Measurements from ENCODE around the gene G3BP2.

Gene G3BP2

DNA sequence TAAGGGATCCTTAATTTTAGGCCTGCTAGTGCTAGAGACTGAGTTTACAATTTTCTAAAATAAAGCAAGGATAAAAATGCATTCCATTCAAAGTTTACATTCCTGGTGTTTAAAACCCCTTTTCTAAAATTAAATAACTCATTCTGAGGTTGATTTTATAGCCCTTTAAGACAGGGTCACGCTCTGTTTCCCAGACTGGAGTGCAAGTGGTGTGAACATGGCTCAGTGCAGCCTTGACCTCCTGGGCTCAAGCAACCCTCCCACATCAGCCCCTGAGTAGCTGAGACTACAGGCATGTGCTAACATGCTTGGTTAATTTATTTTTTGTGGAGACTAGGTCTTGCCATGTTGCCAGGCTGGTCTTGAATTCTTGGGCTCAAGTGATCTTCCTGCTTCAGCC lies 36.0 kb downstream of the G3BP2 start:
- no peak for DNase-seq

DNA sequence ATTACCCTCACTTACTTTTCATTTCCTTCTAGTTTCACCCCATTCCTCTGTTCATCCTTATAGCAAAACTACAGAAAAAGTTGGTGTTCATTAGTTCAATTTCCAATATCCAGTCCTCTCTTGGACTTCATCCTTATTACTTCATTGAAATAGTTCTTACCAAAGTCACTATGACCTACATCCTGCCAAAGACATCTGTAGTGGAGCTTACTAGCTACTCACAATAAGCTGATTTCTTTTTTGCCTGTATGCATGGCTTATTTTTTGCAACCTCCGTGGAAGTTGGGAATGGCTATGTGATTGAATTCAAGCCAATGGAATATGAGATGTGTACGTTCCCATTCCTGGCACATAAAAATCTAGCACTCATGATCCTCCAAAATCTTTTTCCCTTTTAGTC lies 38.3 kb downstream of the G3BP2 start:
- no peak for DNase-seq

DNA sequence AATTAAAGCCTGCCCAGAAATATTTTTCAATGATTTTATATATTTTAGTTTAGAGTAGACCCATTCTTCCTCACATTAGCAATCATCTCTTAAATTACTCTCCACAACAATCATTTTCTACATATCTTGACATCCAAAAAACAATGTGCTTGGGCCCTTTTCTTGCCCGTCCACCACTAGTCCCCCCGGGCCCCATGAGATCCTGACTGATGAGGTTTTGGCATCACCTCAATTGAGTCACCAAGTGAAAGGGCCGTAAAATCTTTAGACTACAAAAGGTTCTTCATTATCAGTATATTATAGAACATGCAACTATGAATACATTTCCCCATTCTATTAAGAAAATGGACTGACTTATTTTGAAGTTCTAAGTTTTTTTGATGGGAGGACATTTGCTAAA lies 38.9 kb downstream of the G3BP2 start:
- DNase-seq = no peak

DNA sequence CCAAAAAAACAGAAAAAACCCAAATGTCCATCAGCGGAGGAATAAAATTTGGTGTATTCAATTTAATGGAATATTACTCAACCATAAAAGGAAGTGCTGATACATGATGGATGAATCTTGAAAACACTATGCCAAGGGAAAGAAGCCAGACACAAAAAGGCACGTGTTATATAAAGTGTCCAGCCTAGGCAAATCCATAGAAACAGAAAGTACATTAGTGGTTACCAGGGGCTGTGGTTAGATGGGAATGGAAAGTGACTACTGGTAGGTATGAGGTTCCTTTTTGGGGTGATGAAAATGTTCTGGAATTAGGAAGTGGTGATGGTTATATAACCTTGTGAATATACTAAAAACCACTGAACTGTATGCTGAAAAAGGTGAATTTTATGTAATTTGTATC lies 39.4 kb downstream of the G3BP2 start:
- no peak for DNase-seq

DNA sequence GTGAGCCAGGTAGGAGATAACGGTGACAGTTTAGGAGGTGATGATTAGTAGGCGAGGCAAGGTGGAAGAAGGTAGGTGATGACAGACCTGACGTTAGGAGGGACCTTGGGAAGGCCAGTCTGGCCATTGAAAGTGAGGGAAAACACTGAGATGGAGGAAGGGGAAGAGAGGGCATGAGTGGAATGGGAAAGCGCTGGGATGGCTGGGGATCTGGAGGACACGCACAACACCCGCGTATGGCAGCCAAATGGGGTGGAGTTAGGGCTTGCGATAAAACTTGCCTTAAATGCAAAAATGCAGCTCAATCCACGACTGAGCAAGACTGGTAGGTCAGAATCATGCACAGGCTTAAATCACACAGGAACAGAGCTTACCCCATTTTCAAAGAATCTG lies 42.3 kb downstream of the G3BP2 start:
- no peak for DNase-seq

DNA sequence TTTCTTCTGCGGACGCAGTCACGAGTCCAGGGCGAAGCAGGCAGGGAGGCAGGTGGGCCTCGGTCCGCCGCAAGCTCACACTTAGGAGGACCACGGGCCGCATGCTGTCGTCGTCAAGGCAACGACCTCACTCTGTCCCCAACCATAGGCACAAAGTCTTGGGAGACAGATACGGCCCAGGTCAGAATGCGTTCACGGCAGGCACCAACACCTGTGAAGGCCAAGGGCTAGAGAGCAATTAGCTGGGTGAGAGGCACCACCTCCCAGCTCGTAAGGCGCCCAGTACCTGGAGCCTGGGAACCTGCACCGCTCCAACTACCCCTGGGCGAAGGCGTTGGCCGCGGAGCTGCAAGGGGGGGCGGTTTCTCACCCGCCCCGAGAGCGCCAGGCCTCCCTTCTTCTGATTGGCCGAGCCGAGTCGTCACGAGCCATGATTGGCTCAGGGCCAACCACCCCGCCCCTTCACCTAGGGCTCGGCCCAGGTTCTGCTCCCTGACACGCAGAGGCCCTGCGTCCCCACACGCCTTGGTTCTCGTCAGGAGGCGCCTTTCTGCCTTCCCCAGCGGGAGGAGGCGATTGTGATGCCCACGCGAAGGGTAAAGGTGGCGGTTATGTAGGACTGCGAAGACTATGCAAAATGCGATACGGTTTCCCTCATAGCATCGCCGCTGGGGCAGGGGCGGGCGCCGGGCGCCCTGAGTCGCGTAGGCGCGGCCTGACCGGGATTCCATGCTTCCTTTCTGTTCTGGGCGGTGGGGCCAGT lies 42.9 kb downstream of the G3BP2 start, which contains the start of gene CDKL2:
Gene CDKL2 (minus strand): TSS at position 355 of the 763 bp plus-strand sequence. CDS start 4,540 bp downstream, outside the sequence.
- DNase-seq = peak; percentile 78

DNA sequence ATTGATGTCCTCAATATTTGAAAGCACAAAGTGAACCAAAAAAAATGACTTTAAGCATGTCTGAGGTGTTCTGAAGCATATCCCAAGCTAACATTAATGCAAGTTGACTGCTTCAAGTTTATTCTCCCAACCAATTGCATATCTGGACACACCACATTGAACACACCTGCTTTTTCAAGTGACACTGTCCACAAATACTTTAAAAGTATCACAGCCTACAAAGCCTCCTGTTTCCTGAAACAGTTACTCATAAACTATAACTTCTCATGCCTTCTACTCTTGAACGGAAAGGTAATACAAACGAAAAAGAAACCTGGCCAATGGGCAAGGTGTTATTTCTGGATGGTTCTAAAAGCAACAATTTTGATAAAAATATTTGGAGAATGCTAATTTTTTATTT lies 44.0 kb downstream of the G3BP2 start:
- DNase-seq = no peak

DNA sequence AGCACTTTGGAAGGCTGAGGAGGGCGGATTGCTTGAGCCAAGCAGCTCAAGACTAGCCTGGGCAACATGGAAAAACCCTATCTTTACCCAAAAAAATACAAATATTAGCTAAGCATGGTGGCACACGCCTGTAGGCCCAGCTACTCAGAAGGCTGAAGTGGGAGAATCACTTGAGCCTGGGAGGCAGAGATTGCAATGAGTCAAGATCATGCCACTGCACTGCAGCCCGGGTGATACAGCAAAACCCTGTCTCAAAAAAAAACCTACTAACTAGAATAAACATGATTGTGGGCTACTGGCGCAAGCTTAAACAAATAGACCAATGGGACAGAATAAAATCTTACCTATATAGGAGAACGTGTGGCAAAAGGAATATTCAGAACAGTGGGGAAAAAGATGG lies 50.2 kb downstream of the G3BP2 start:
- no peak for DNase-seq

DNA sequence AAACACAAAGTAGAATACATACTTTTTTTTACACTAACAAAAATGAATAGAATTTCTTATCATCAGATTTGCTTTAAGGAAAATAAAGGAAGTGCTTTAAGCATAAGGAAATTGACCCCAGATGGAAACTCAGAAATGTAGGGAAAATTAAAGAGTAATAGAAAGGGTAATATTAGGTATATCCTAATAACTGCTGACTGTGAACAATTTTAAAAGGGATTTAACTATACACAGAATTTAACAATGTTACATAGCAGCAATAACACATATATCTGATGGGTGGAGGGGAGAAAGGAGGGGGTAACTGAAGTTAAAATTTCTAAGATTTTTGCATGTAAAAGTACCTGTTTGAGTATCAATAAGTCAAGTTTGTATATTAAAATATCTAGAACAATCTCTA lies 51.5 kb downstream of the G3BP2 start:
- no peak for DNase-seq

DNA sequence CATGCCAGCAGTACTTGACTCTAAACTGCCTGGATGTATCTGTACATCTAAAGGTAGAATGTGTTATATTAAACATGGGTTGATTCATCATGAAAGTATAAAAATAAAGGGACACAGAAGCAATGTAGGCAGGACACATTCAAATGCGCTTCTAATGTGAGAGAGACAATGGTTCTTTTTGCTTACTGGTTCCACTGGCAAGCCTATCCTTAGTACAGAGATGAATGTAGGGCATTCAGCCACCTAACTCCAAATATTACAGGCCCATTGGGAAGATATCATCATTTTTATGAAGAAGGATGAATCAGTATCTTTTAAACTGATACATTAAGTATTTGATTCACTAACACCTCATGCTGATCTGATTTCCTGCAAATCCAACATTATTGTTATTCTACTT lies 60.9 kb downstream of the G3BP2 start:
- no peak for DNase-seq

DNA sequence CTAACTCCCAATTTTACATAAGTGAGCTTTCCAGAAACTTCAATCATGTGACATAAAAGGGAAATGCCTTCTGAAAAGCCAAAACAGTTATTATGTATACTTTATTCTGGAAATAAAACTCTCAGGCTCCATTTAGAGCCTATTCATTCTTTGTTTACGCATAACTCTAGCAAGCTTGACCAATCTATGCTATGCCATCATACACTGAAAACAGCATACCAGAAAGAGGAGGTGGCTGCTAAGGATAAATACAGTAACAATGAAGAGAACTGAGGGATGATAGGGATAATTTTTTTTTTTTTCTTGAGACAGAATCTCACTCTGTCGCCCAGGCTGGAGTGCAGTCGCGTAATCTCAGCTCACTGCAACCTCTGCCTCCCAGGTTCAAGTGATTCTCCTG lies 67.3 kb downstream of the G3BP2 start:
- DNase-seq = no peak

DNA sequence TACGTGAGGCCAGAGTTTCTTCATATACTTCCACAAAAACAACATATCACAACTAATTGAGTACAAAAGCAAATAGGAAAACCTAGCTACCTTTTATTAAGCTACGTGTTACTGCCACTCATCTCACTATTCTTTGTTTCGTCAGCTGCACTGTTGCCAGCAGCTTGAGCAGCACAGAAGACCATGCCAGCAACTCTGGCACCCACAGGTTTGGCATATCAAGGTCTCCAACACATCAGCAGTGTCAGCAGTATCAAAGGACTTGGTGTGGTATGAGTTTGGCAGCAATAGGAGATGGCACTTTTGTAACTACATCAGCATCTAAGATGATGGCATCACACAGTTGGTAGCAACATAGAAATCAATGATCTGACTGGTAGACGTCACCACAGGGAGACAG lies 73.6 kb downstream of the G3BP2 start:
- no peak for DNase-seq

DNA sequence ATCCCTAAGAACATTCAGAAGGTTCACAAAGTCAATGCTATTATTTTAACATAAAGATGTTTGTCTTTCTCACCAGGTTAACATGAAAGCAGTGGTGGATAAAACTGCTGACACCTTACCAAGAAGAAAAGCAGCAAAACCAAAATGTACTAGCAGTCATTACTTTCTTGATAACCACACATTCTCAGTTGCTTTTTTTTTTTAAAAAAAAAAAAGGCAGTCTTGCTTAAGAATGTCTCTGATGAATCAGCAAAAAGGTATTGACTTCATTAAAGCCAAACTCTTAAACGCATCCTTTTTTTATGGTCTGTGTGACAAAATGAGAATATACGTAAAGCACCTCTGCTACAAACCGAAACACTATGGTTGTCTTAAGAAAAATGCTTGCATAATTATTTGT lies 74.8 kb downstream of the G3BP2 start:
- DNase-seq = no peak

DNA sequence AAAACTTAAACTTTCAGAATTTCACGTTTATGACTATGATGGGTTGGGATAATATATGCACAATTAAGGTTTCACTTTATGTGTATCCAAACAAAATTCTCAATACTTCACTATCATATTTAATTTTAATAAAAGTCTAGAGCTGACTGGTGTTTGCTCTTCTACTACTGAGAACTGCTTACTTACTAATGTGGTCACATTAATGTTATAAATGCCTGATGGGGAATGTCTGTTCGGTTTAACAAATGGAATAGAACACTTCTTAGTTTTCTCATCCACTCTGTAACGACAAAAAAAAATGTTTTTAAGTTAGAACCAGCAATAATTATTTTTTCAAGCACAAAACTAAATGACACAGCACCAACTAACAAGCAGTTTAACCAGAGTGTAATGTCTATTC lies 77.2 kb downstream of the G3BP2 start:
- DNase-seq = no peak

DNA sequence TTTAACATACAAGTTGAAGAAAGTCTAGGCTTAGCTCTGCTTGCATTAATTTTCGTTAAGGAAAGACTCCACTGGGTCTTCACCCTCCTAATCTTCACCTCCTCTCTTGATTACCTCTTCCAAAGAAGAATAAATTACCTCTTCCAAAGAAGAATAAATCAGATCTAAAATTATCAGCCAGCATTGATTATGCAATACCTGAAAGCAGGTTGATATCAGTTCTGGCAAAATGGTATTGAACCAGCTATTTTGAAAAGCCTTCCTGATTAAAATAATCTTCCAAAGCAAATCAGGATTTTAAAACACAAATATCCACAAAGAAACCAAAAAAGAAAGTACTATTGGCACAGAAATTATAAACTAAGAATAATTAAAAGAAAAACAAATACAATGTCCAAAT lies 79.8 kb downstream of the G3BP2 start:
- DNase-seq = no peak
